Activated CD4-positive, alpha-beta T cell treated with anti-CD3 and anti-CD28 coated beads for 36 hours (primary cell): ENCODE measurements around the gene TMC5. TPM values are rescaled to one million over a fixed set of nuclear protein-coding genes. Genes with fewer than 3 reads are reported as not detected.

Experiments
- ATAC-seq: fragments of 200-7000 bp; cut with Tn5 transposase; one replicate; pipeline ENCODE4 v1.10.0; 2021; ENCODE audit warnings: mild to moderate bottlenecking, moderate library complexity
- CTCF ChIA-PET: fragments of 350-600 bp; sonication (Branson Sonifier 250); formaldehyde crosslinking; loops from one replicate; lab custom pipeline; 2021; ENCODE audit warnings: antibody characterized with exemption; lab: Charles Lee
- POLR2A ChIA-PET: fragments of 350-600 bp; sonication (Branson Sonifier 250); formaldehyde crosslinking; loops from one replicate; lab custom pipeline; 2021; ENCODE audit warnings: antibody characterized with exemption, inconsistent platforms; lab: Charles Lee
- DNase-seq: peaks from one replicate; pipeline ENCODE4 v3.0.0-alpha.2; 2020
- H3K27ac Mint-ChIP-seq: one replicate; pipeline ENCODE4 v1.8.0; 2021; ENCODE audit warnings: mixed read lengths
- H3K27me3 Mint-ChIP-seq: one replicate; pipeline ENCODE4 v1.8.0; 2021; ENCODE audit warnings: mixed read lengths
- H3K36me3 Mint-ChIP-seq: one replicate; pipeline ENCODE4 v1.8.0; 2021; ENCODE audit warnings: low read depth, mixed read lengths
- H3K4me1 Mint-ChIP-seq: one replicate; pipeline ENCODE4 v1.8.0; 2021; ENCODE audit warnings: mixed read lengths
- H3K4me3 Mint-ChIP-seq: one replicate; pipeline ENCODE4 v1.8.0; 2021; ENCODE audit warnings: mild to moderate bottlenecking, moderate library complexity, mixed read lengths
- H3K9me3 Mint-ChIP-seq: one replicate; pipeline ENCODE4 v1.8.0; 2021; ENCODE audit warnings: low read depth, mixed read lengths
- intact Hi-C, 2 experiments: fragments of 100-400 bp; cut with DNase I in 1 of 2; cut with micrococcal nuclease in 1 of 2; formaldehyde crosslinking; loops; one replicate each; pipeline versions ENCODE4 v1.14.2 to v1.15.1; 2022 to 2024; cut with DNase I, micrococcal nuclease
- total RNA-seq, 2 experiments: library from RNA; stranded (reverse); gene quantifications; one replicate each; pipeline ENCODE4 v1.2.3, GENCODE V29; 2021

TMC5 gene
- total RNA-seq, 2 experiments from 2014 or later: not detected

- H3K4me3 Mint-ChIP-seq: no peak overlapping the region
- H3K27ac Mint-ChIP-seq: no peak overlapping the region
- no peaks in the 10 kb centered on the region for H3K27me3 Mint-ChIP-seq
- CTCF ChIA-PET: interaction anchor here (1.1 kb wide), 1 partner anchor 117 kb away, joined by 3 read pairs; no protein-coding TSS in a partner anchor
- no peaks in the 10 kb centered on the region for H3K9me3 Mint-ChIP-seq
- H3K36me3 Mint-ChIP-seq: peaks cover 36% of the 10 kb centered on the region
- no peak for ATAC-seq
- H3K4me1 Mint-ChIP-seq: no peaks in the 10 kb centered on the region
- intact Hi-C loops: loop anchor here in 1 of 2 experiments (10.0 kb wide), 1 partner anchor 282 kb away; no protein-coding TSS in a partner anchor
- POLR2A ChIA-PET: no interaction called here
- DNase-seq: no peak
These were observed 89.3 kb downstream of the TMC5 start for GRCh38 chr16:19506965-19507364.

DNA sequence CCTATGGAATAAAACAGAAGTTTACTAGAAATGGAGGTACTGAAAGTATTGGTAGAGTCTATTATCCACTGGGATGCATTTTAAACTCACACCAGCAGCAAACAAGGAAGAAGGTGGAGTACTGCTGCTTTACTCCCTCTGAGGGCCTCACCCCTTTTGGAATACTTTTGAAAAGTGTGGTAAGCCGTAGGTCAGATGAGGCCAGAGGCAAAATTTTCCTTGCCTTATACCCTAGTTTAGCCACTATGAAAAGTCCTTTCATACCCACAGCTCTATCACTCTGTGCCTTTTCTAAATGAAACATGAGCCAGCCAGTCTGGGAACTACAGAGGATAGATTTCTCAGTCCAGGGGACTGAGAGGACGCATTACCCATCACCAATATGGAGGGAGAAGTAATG, 90.2 kb downstream of the TMC5 start:
- ATAC-seq: no peak
- intact Hi-C loops: loop anchor here in 1 of 2 experiments (10.0 kb wide), 1 partner anchor 283 kb away; no protein-coding TSS in a partner anchor
- Mint-ChIP-seq H3K9me3 (no peaks in the 10 kb centered on the region), H3K27me3 (no peaks in the 10 kb centered on the region), H3K4me1 (no peaks in the 10 kb centered on the region), H3K27ac (no peak overlapping the region), H3K4me3 (no peak overlapping the region), H3K36me3 (peaks cover 36% of the 10 kb centered on the region)
- POLR2A ChIA-PET: no interaction called here
- CTCF ChIA-PET: interaction anchor here (0.9 to 1.1 kb wide), 2 partner anchors 118 to 422 kb away, joined by 3 read pairs; no protein-coding TSS in a partner anchor
- no peak for DNase-seq

GRCh38 chr16:19512297-19512696, 94.6 kb downstream of the TMC5 start:
- no peak for ATAC-seq
- peaks cover 42% of the 10 kb centered on the region for H3K36me3 Mint-ChIP-seq
- POLR2A ChIA-PET: no interaction called here

DNA sequence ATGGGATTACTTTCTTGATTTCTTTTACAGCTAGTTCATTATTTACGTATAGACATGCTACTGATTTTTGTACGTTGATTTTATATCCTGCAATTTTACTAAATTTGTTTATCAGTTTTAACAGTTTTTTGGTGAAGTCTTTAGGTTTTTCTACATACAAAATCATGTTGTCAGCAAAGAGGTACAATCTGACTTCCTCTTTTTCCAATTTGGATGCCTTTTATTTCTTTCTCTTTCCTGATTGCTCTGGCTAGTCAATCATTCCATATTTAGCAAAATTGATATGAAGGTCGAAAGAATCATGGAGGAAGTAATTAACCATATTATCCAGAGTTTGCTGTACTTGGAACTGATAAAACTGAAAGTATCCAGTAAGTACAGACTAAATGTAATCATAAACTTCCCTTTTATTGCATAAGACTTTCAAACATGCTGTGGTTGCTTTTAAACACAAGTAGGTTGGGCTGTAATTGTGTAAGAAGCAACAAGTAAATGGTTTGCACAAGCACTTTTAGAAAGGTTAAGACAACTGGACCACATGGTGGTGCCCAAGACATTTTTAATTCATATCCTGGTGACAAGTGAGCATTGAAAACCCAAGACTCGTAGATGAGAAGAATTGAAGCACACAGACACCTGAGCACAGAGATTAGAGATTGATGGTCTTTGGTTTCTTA, 95.8 kb downstream of the TMC5 start:
- no peaks in the 10 kb centered on the region for H3K27me3 Mint-ChIP-seq
- peaks cover 17% of the 10 kb centered on the region for H3K4me1 Mint-ChIP-seq
- H3K9me3 Mint-ChIP-seq: no peaks in the 10 kb centered on the region
- peaks cover 43% of the 10 kb centered on the region for H3K36me3 Mint-ChIP-seq
- H3K27ac Mint-ChIP-seq: no peak overlapping the region
- DNase-seq (no peak), ATAC-seq (no peak)
- no peak overlapping the region for H3K4me3 Mint-ChIP-seq
- CTCF ChIA-PET: interaction anchor here (0.9 to 1.4 kb wide), 3 partner anchors 9 to 11 kb away, joined by 3 to 8 read pairs (median 5); no protein-coding TSS in a partner anchor
- POLR2A ChIA-PET: no interaction called here
- intact Hi-C loops: no loop called here

More at GRCh38 chr16:19512297-19512696, 94.6 kb downstream of the TMC5 start:
- Mint-ChIP-seq H3K4me1 (peaks cover 8% of the 10 kb centered on the region), H3K4me3 (no peak overlapping the region), H3K9me3 (no peaks in the 10 kb centered on the region), H3K27ac (no peak overlapping the region), H3K27me3 (no peaks in the 10 kb centered on the region)
- intact Hi-C loops: no loop called here
- no peak for DNase-seq
- CTCF ChIA-PET: interaction anchor here (0.6 to 1.4 kb wide), 3 partner anchors 8 to 10 kb away, joined by 3 to 5 read pairs (median 4); no protein-coding TSS in a partner anchor

DNA sequence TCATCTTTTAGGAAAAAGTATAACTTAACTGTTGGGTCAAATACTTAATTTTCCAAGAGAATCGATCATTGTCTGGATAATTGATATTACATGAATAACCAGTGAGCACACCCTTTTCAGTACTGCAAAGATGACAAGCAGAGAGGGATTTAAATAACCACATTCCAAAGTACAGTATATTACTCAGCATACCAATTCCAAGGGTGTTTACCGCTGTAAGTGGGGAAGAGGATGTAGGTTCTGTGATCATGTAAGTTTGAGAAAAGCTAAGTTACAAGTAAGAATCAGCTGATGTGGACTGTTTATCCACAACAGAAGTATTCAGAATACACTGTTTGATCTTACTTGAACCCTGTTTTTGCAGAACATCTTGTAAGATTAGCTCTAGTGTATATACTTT, 98.1 kb downstream of the TMC5 start:
- Mint-ChIP-seq H3K4me1 (peaks cover 28% of the 10 kb centered on the region), H3K27ac (no peak overlapping the region), H3K9me3 (no peaks in the 10 kb centered on the region), H3K36me3 (peaks cover 43% of the 10 kb centered on the region), H3K4me3 (no peak overlapping the region), H3K27me3 (no peaks in the 10 kb centered on the region)
- intact Hi-C loops: no loop called here
- ATAC-seq: no peak
- ChIA-PET CTCF (interaction anchor here (1.0 to 1.6 kb wide), 2 partner anchors 13 to 80 kb away, joined by 3 to 5 read pairs; no protein-coding TSS in a partner anchor), POLR2A (no interaction called here)
- DNase-seq: no peak

- intact Hi-C loops: no loop called here
- no peaks in the 10 kb centered on the region for H3K9me3 Mint-ChIP-seq
- no peaks in the 10 kb centered on the region for H3K27me3 Mint-ChIP-seq
- POLR2A ChIA-PET: interaction anchor here (0.7 kb wide), 1 partner anchor 196 kb away, joined by 4 read pairs; no protein-coding TSS in a partner anchor
- peak overlapping the region; percentile 35 for H3K27ac Mint-ChIP-seq
- no peak overlapping the region for H3K4me3 Mint-ChIP-seq
- ATAC-seq (peak; percentile 11), DNase-seq (no peak)
- CTCF ChIA-PET: interaction anchor here (0.7 to 2.1 kb wide), 4 partner anchors 15 to 38 kb away, joined by 3 to 11 read pairs (median 4); partner anchors contain the start of gene VPS35L
- peaks cover 41% of the 10 kb centered on the region for H3K36me3 Mint-ChIP-seq
- peaks cover 39% of the 10 kb centered on the region for H3K4me1 Mint-ChIP-seq
These were observed 99.9 kb downstream of the TMC5 start for GRCh38 chr16:19517424-19518089.

DNA sequence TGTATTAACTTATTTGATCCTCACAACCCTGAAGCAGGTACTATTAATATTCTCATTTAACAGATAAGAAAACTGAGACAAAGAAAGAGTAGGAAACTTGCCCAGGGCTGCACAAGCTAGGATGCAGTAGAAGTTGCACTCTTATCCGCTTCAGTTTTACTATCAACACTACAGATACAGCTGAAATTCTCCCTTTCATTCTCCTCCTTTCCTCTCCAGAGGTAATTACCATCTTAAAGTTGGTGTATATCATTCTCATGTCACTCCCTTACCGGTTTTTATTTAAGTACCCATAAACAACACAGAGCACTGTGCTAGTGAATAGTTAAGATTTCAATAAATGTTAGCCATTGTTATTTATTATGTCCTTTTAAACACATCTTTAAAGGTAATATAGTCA, 100.7 kb downstream of the TMC5 start:
- intact Hi-C loops: no loop called here
- H3K27ac Mint-ChIP-seq: no peak overlapping the region
- DNase-seq (no peak), ATAC-seq (no peak)
- POLR2A ChIA-PET: no interaction called here
- peaks cover 33% of the 10 kb centered on the region for H3K36me3 Mint-ChIP-seq
- no peaks in the 10 kb centered on the region for H3K27me3 Mint-ChIP-seq
- CTCF ChIA-PET: interaction anchor here (1.3 to 2.1 kb wide), 2 partner anchors 16 to 17 kb away, joined by 3 to 11 read pairs; no protein-coding TSS in a partner anchor
- H3K4me1 Mint-ChIP-seq: peaks cover 39% of the 10 kb centered on the region
- H3K9me3 Mint-ChIP-seq: no peaks in the 10 kb centered on the region
- no peak overlapping the region for H3K4me3 Mint-ChIP-seq

- peak; percentile 48 for DNase-seq
- Mint-ChIP-seq H3K27ac (peak overlapping the region; percentile 90), H3K36me3 (peaks cover 20% of the 10 kb centered on the region), H3K4me1 (peaks cover 45% of the 10 kb centered on the region), H3K9me3 (no peaks in the 10 kb centered on the region), H3K4me3 (peak overlapping the region; percentile 94), H3K27me3 (no peaks in the 10 kb centered on the region)
- POLR2A ChIA-PET: interaction anchor here (0.6 to 0.7 kb wide), 2 partner anchors 11 to 387 kb away, joined by 4 read pairs; no protein-coding TSS in a partner anchor
- no peak for ATAC-seq
- intact Hi-C loops: loop anchor here (5.0 to 10.0 kb wide), 3 partner anchors 364 to 1221 kb away; partner anchors contain the start of genes GPRC5B (in 1 of the 2) and THUMPD1 (in 1 of the 2)
- CTCF ChIA-PET: interaction anchor here (1.3 kb wide), 1 partner anchor 18 kb away, joined by 4 read pairs; no protein-coding TSS in a partner anchor
These were observed 103.2 kb downstream of the TMC5 start for GRCh38 chr16:19520861-19521331.

DNA sequence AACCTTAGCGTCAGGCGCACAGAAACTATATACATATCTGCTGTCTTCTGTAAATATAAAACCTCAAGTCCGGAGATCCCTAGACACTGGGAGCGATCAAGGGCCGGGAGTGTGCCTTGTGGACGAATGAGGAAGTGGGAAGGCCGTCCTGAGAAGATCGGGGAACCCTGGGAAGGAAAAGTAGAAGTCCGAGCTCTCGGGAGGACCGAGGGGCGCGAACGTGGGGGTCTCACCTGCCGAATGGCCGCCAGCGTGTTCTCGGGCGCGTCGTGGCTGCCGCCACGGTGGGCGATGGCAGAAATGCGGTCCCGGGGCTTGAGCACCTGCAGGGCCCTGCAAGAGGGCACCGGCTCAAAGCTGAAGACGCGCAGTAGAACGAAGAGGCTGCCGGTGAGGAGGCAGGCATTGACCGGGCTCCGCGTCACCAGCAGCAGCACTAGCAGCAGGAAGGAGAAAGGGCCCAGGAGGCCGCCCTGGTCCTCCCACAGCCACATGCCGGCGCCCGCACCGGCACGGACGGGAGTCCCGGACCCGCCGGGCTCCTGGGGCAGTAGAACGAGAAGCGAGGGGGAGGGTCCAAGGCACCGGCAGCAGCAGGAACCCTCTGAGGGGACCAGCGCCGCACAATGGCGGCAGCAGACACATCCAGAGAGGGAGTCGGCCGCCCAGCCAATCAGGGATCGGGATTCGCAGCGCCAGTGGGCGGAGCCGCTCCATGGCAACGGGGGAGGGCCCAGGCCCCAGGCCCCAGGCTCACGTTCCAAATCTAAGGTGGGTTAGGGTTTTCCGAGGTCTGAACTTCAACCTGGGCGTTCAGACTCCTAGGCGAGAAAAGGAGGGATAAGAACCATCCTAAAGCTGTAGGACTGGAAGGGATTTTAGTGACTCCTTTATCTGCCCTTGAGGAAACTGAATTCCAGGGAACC, 104.1 kb downstream of the TMC5 start, which contains the start of gene GDE1:
TSS of gene GDE1 (minus strand) at position 628 of the 926 bp plus-strand sequence. CDS start at position 494, 134 bp downstream.
- peak within 1 kb of the TSS; percentile 94 for H3K4me3 Mint-ChIP-seq
- H3K27me3 Mint-ChIP-seq: no peaks in the 10 kb centered on the region
- H3K36me3 Mint-ChIP-seq: peaks cover 16% of the 10 kb centered on the region
- ATAC-seq: peak; percentile 83
- ChIA-PET POLR2A (interaction anchor here (0.7 kb wide), 1 partner anchor 18 kb away, joined by 3 read pairs; no protein-coding TSS in a partner anchor), CTCF (no interaction called here)
- H3K27ac Mint-ChIP-seq: peak within 1 kb of the TSS; percentile 90
- H3K9me3 Mint-ChIP-seq: no peaks in the 10 kb centered on the region
- intact Hi-C loops: loop anchor here (1.0 to 10.0 kb wide), 8 partner anchors 34 to 1377 kb away; partner anchors contain the start of genes THUMPD1 (in 2 of the 2), ARL6IP1 (in 1 of the 2), GPRC5B (in 1 of the 2) and IQCK (in 1 of the 2)
- DNase-seq: peak; percentile 97
- H3K4me1 Mint-ChIP-seq: peaks cover 45% of the 10 kb centered on the region

DNA sequence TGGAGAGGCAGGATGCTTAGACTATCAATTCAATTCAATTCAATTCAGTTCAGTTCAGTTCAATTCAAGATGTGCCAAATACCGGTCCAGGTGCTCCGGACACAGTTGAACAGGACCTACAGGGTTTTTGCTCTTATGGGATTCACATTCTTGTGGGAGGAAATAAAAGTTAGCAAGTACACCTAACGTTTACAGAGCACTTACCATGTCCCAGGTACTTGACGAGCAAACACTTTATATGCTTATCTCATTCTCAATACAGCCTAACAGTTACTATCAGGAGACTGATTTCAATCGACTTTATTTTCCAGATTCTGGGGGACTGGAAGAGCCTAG, 104.7 kb downstream of the TMC5 start:
- H3K4me1 Mint-ChIP-seq: peaks cover 40% of the 10 kb centered on the region
- H3K9me3 Mint-ChIP-seq: no peaks in the 10 kb centered on the region
- H3K27me3 Mint-ChIP-seq: no peaks in the 10 kb centered on the region
- POLR2A ChIA-PET: interaction anchor here (0.7 kb wide), 1 partner anchor 19 kb away, joined by 3 read pairs; no protein-coding TSS in a partner anchor
- peaks cover 12% of the 10 kb centered on the region for H3K36me3 Mint-ChIP-seq
- H3K27ac Mint-ChIP-seq: peak overlapping the region; percentile 78
- DNase-seq (no peak), ATAC-seq (no peak)
- H3K4me3 Mint-ChIP-seq: peak overlapping the region; percentile 94
- intact Hi-C loops: loop anchor here (1.0 to 10.0 kb wide), 8 partner anchors 33 to 1376 kb away; partner anchors contain the start of genes THUMPD1 (in 2 of the 2), ARL6IP1 (in 1 of the 2), GPRC5B (in 1 of the 2) and IQCK (in 1 of the 2)
- CTCF ChIA-PET: no interaction called here
